Muscle layer of colon (tissue), 2 donors: Measurements from ENCODE around the gene PTCH2.
"Not testable (repeated sequence)": the region's sequence is repeated elsewhere in the genome, so short reads cannot be mapped to it uniquely, and the experiment has no call there.

Experiments used
- H3K27ac ChIP-seq: one replicate; pipeline ENCODE4 v1.7.0; 2013; ENCODE audit warnings: low read depth, mild to moderate bottlenecking, low read length, moderate library complexity
- H3K27me3 ChIP-seq, 2 donors: one replicate each; pipeline ENCODE4 v1.7.0; 2013; ENCODE audit warnings: low read length in 2 of 2, mild to moderate bottlenecking in 2 of 2; ENCODE audit not compliant: insufficient read depth in 2 of 2, control insufficient read depth in 1 of 2
- H3K36me3 ChIP-seq: one replicate; pipeline ENCODE4 v1.7.0; 2013; ENCODE audit warnings: mild to moderate bottlenecking, low read length; ENCODE audit not compliant: insufficient read depth
- H3K4me1 ChIP-seq: one replicate; pipeline ENCODE4 v1.7.0; 2013; ENCODE audit warnings: mild to moderate bottlenecking, low read length; ENCODE audit not compliant: insufficient read depth
- H3K4me3 ChIP-seq, 2 donors: one replicate each; pipeline ENCODE4 v1.7.0; 2013; ENCODE audit warnings: low read length in 2 of 2, low read depth in 1 of 2, mild to moderate bottlenecking in 1 of 2, moderate library complexity in 1 of 2
- H3K9ac ChIP-seq: one replicate; pipeline ENCODE4 v1.7.0; 2013; ENCODE audit warnings: low read length
- H3K9me3 ChIP-seq: one replicate; pipeline ENCODE4 v1.7.0; 2013; ENCODE audit warnings: mild to moderate bottlenecking, low read length
- donor health status: abdominal sarcoma.
- donor health status: Adenocarcinoma of cecum.

Gene PTCH2

GRCh38 chr1:44806025-44806703, 36.9 kb downstream of the PTCH2 start:
- no peaks in the 10 kb centered on the region for H3K27me3 ChIP-seq
- no peaks in the 10 kb centered on the region for H3K9me3 ChIP-seq
- H3K36me3 ChIP-seq = peaks cover 22% of the 10 kb centered on the region
- peaks cover 59% of the 10 kb centered on the region for H3K4me1 ChIP-seq
- H3K4me3 ChIP-seq = peak overlapping the region in 1 of 2 donors; percentile 49
- peak overlapping the region; percentile 8 for H3K9ac ChIP-seq
- peak overlapping the region; percentile 99 for H3K27ac ChIP-seq

- H3K4me1 ChIP-seq = peaks cover 54% of the 10 kb centered on the region
- no peaks in the 10 kb centered on the region for H3K9me3 ChIP-seq
- no peak overlapping the region for H3K9ac ChIP-seq
- H3K36me3 ChIP-seq = peaks cover 22% of the 10 kb centered on the region
- H3K4me3 ChIP-seq = no peak overlapping the region
- H3K27me3 ChIP-seq = no peaks in the 10 kb centered on the region
- H3K27ac ChIP-seq = no peak overlapping the region
These were observed 37.6 kb downstream of the PTCH2 start for GRCh38 chr1:44805311-44806024.

- no peaks in the 10 kb centered on the region for H3K9me3 ChIP-seq
- H3K36me3 ChIP-seq = peaks cover 22% of the 10 kb centered on the region
- peaks cover 38% of the 10 kb centered on the region for H3K4me1 ChIP-seq
- H3K9ac ChIP-seq = no peak overlapping the region
- H3K27ac ChIP-seq = no peak overlapping the region
- no peaks in the 10 kb centered on the region for H3K27me3 ChIP-seq
- H3K4me3 ChIP-seq = no peak overlapping the region
These were observed 39.5 kb downstream of the PTCH2 start for GRCh38 chr1:44803312-44804095.

- Histone ChIP-seq H3K4me1 (peaks cover 33% of the 10 kb centered on the region), H3K36me3 (peaks cover 22% of the 10 kb centered on the region), H3K4me3 (no peak overlapping the region), H3K9ac (no peak overlapping the region), H3K27ac (peak overlapping the region; percentile 23), H3K9me3 (no peaks in the 10 kb centered on the region), H3K27me3 (no peaks in the 10 kb centered on the region)
These were observed 40.1 kb downstream of the PTCH2 start for GRCh38 chr1:44803062-44803311.

- Histone ChIP-seq H3K27me3 (no peaks in the 10 kb centered on the region), H3K4me1 (peaks cover 28% of the 10 kb centered on the region), H3K9ac (no peak overlapping the region), H3K27ac (peak overlapping the region; percentile 23), H3K9me3 (no peaks in the 10 kb centered on the region), H3K36me3 (peaks cover 22% of the 10 kb centered on the region), H3K4me3 (peak overlapping the region in 1 of 2 donors; percentile 21)
These were observed 40.6 kb downstream of the PTCH2 start for GRCh38 chr1:44802306-44803061.

- H3K36me3 ChIP-seq = peaks cover 22% of the 10 kb centered on the region
- peak overlapping the region; percentile 42 for H3K27ac ChIP-seq
- H3K9ac ChIP-seq = no peak overlapping the region
- H3K4me3 ChIP-seq = peak overlapping the region; percentile 21 to 32
- H3K27me3 ChIP-seq = no peaks in the 10 kb centered on the region
- H3K4me1 ChIP-seq = peaks cover 20% of the 10 kb centered on the region
- no peaks in the 10 kb centered on the region for H3K9me3 ChIP-seq
These were observed 41.4 kb downstream of the PTCH2 start for GRCh38 chr1:44801491-44802305.

- Histone ChIP-seq H3K27ac (peak within 1 kb of the TSS; percentile 98), H3K27me3 (no peaks in the 10 kb centered on the region), H3K9ac (peak within 1 kb of the TSS; percentile 33), H3K4me3 (peak within 1 kb of the TSS; percentile 71 to 75), H3K9me3 (no peaks in the 10 kb centered on the region), H3K4me1 (peaks cover 15% of the 10 kb centered on the region), H3K36me3 (peaks cover 14% of the 10 kb centered on the region)
These were observed 43.1 kb downstream of the PTCH2 start, which contains the start of gene PLK3 for GRCh38 chr1:44799770-44800584. PLK3 (plus strand) TSS chr1:44800377; CDS start chr1:44800464, 87 bp downstream.

- H3K4me1 ChIP-seq = peaks cover 15% of the 10 kb centered on the region
- H3K36me3 ChIP-seq = peaks cover 9% of the 10 kb centered on the region
- H3K4me3 ChIP-seq = no peak overlapping the region
- H3K9ac ChIP-seq = no peak overlapping the region
- H3K27me3 ChIP-seq = no peaks in the 10 kb centered on the region
- peak overlapping the region; percentile 98 for H3K27ac ChIP-seq
- no peaks in the 10 kb centered on the region for H3K9me3 ChIP-seq
These were observed 44.3 kb downstream of the PTCH2 start for GRCh38 chr1:44798481-44799365.

GRCh38 chr1:44797886-44798285, 45.2 kb downstream of the PTCH2 start:
- H3K9me3 ChIP-seq, H3K9ac ChIP-seq, H3K4me3 ChIP-seq, H3K27me3 ChIP-seq, H3K27ac ChIP-seq, H3K36me3 ChIP-seq: not testable (repeated sequence)
- peaks cover 15% of the 10 kb centered on the region for H3K4me1 ChIP-seq
